Right lobe of liver (tissue), 4 donors: ENCODE data around the gene MEOX1.
A peak's percentile ranks its signal among the peaks of the same experiment; 100 is the strongest.

Experiments
- CTCF ChIP-seq, 4 donors: fragments of 200-600 bp in 3 of 4; fragments of 450-650 bp in 1 of 4; IDR thresholded peaks; one replicate each; pipeline versions ENCODE4 v1.5.1 to v1.8.0; 2016 to 2022; ENCODE audit warnings: antibody characterized with exemption in 4 of 4, mild to moderate bottlenecking in 2 of 4
- POLR2A ChIP-seq: fragments of 450-650 bp; IDR thresholded peaks from one replicate; pipeline ENCODE4 v1.6.1; 2017; ENCODE audit warnings: antibody characterized with exemption, mild to moderate bottlenecking
- donor health status: DM: no; HTN: no; CAD: no.
- donor health status: DM: no; HTN: no; CAD: no.
- donor health status: DM: no; HTN: yes; CAD: no.

DNA sequence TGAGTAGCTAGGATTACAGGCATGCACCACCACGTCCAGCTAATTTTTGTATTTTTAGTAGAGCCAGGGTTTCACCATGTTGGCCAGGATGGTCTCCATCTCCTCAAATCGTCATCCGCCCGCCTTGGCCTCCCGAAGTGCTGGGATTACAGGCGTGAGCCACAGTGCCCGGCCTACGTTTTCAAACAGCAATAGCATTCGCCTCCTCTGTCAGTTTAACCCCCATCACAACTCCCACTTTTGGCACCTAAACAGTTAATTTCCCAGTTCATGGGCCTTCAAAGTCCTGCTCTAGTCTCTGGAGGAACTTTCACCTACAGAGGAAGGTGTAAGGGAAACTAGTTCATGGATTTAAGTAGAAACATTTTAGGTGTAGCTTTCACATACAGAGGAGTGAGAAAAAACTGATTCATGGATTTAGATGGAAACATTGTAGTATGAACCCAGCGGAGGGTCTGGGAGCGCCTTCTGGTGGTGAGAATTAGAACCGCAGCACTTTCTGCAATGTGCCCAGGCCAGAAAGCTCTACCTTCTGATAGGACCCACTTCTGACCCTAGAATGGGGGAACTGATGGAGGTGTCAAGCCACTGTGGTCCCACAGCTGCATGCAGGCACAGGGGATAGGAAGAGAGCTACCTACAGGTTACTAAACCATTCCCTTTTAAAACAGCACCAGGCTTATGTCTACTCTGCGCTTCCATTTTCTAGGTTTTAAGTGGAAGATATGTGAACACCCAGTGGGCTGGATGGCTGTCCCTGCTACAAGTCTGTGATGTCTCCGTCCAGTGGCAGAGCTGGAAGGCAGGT is 12.0 kb upstream of the MEOX1 start:
- TF ChIP-seq CTCF (IDR thresholded peaks at IDR 0.05) (peak; percentile 88 to 95 (median 92)), POLR2A (no peak)
